HG03571 (cell line): ENCODE data around the gene COX4I2.

Experiments
- ATAC-seq: cut with Tn5 transposase; IDR thresholded peaks from one replicate; pipeline ENCODE4 v1.9.1; 2021; ENCODE audit not compliant: unreplicated experiment

COX4I2 gene

GRCh38 chr20:31675828-31676608 lies 38.3 kb downstream of the COX4I2 start:
- ATAC-seq: peak; percentile 56

GRCh38 chr20:31676609-31676989 lies 38.9 kb downstream of the COX4I2 start:
- ATAC-seq: no peak

- ATAC-seq: no peak
Measured at GRCh38 chr20:31677553-31678260, 40.0 kb downstream of the COX4I2 start.

- ATAC-seq: no peak
Measured at GRCh38 chr20:31678389-31679356, 41.0 kb downstream of the COX4I2 start.

- no peak for ATAC-seq
Measured at GRCh38 chr20:31679357-31680285, 41.9 kb downstream of the COX4I2 start.

- ATAC-seq: no peak
Measured at GRCh38 chr20:31680286-31681127, 42.8 kb downstream of the COX4I2 start.

- no peak for ATAC-seq
Measured at GRCh38 chr20:31681128-31681727, 43.5 kb downstream of the COX4I2 start.

- ATAC-seq: no peak
Measured at GRCh38 chr20:31681769-31682168, 44.1 kb downstream of the COX4I2 start.

- ATAC-seq: no peak
Measured at GRCh38 chr20:31682352-31682751, 44.6 kb downstream of the COX4I2 start.

- no peak for ATAC-seq
Measured at GRCh38 chr20:31682927-31683326, 45.2 kb downstream of the COX4I2 start.

GRCh38 chr20:31684153-31685015 lies 46.7 kb downstream of the COX4I2 start:
- ATAC-seq: no peak

- no peak for ATAC-seq
Measured at GRCh38 chr20:31685853-31686643, 48.3 kb downstream of the COX4I2 start.

GRCh38 chr20:31687777-31688176 lies 50.1 kb downstream of the COX4I2 start:
- no peak for ATAC-seq

GRCh38 chr20:31689141-31689540 lies 51.4 kb downstream of the COX4I2 start:
- no peak for ATAC-seq

GRCh38 chr20:31690124-31690666 lies 52.5 kb downstream of the COX4I2 start:
- ATAC-seq: no peak

GRCh38 chr20:31691646-31692275 lies 54.0 kb downstream of the COX4I2 start:
- no peak for ATAC-seq
